Measurements from ENCODE around the gene MINDY1.

MINDY1 gene

GRCh38 chr1:151037032-151037431 is 30.3 kb upstream of the MINDY1 start:
- no peak for TF ChIP-seq CTCF (IDR thresholded peaks at IDR 0.05)
- no peak overlapping the region for H3K4me3 ChIP-seq

DNA sequence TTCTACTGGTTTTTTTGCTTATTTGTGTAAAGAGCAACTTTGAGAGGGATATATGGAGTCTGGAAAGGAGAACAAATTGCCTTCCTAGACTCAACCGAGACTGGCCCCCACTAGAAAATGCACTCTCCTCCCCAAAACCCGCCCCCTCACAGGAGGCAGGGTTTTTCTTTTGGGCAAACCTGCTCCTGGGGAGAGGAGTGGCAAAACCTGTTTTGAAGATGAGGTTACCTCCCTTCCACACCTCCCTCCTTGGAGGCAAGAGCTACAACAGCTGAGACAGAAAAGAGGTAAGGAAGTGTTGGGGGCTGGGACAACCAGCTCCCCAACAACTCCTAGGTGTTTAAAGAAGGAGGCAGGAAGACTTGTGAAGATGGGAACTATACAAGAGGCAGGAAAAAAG is 29.7 kb upstream of the MINDY1 start, which contains the start of gene BNIPL:
TSS of gene BNIPL (plus strand) at position 231 of the 400 bp plus-strand sequence. CDS start at position 371, 140 bp downstream.
- Histone ChIP-seq H3K27ac (no peak within 1 kb of the TSS), H3K4me3 (no peak within 1 kb of the TSS)
- TF ChIP-seq CTCF (IDR thresholded peaks at IDR 0.05): no peak
- DNase-seq (ENCODE audit: low spot score): no peak

More at GRCh38 chr1:151037032-151037431, 30.3 kb upstream of the MINDY1 start:
- no peak overlapping the region for H3K27ac ChIP-seq
- no peak for DNase-seq (ENCODE audit: low spot score)

DNA sequence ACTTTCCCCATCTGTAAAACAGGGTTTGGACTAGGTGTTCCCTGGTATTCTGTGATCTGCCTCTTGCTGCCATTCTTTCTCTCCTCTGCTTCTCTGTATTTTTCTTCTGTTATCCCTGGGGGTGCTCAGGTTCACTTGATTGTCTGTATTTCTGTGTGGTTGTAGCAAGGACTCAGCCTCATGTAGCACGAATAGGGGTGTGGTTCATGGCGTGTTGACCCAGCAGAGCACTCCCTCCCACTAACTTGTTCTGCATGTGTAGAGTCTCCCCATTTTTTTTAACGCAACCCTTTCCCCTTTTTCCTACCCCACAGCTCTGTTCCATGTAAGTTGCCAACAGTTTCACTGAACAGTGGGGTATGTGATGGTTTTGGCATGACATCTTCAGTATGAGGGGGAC is 28.5 kb upstream of the MINDY1 start:
- no peak for DNase-seq (ENCODE audit: low spot score)
- Histone ChIP-seq H3K27ac (no peak overlapping the region), H3K4me3 (no peak overlapping the region)
- TF ChIP-seq CTCF (IDR thresholded peaks at IDR 0.05): no peak

DNA sequence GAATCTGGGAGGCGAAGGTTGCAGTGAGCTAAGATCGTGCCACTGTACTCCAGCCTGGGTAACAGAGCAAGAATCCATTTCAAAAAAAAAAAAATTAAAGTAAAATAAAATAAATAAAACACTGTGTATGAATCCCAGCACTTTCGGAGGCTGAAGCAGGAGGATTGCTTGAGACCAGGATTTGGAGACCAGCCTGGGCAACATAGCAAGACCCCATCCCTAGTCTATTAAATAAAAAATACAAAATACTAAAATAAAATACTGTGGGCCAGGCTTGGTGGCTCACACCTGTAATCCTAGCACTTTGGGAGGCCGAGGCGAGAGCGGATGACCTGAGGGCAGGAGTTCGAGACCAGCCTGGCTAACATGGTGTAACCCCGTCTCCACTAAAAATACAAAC is 25.5 kb upstream of the MINDY1 start:
- no peak for TF ChIP-seq CTCF (IDR thresholded peaks at IDR 0.05)
- Histone ChIP-seq H3K27ac (no peak overlapping the region), H3K4me3 (no peak overlapping the region)
- no peak for DNase-seq (ENCODE audit: low spot score)

DNA sequence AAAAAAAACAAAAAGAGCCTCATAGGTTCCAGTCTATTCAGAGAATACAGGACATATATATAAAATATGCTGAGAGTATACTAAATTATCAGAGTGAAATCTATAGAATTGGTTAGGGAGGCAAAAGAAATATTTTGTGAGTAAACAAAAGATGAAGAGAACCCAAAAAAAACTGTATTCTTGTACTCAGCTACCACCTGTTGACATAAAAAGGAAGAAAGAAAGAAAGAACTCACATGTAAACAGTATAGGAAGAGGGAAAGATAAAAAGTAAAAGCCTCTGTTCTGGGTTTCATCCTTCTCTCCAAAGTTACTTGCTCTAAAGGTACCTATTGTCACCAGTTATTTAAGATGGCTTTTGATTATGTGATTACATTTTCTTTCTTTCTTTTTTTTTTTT is 19.8 kb upstream of the MINDY1 start:
- no peak for DNase-seq (ENCODE audit: low spot score)
- H3K4me3 ChIP-seq: no peak overlapping the region
- H3K27ac ChIP-seq: no peak overlapping the region
- TF ChIP-seq CTCF (IDR thresholded peaks at IDR 0.05): no peak

DNA sequence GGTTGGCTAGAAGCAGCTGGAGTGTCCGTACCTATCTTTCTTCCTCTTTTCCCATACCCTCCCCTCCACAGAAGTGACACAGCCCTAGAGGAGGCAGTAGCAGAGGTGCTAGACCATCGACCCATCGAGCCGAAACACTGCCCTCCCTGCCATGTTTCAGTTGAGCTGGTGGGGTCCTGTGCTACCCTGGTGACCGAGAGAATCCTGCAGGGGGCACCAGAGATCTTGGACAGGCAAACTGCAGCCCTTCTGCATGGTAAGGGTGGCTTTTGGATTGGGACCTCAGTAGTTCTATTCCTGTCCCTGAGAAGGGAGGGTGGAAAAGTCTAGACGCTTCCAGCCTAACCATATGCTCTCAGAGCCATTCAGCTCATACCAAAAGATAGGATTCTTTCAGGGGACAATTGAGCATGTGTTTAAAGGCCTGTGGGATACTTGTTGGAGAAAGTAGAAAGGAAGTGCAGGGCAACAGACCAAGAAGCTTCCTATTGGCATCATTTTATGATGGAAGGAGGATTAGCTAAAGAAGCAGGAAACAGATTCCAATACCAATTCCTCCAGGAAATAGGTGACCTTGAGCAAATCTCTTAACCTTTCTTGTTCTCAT is 17.9 kb upstream of the MINDY1 start:
- TF ChIP-seq CTCF (IDR thresholded peaks at IDR 0.05): peak; percentile 58
- H3K27ac ChIP-seq: peak overlapping the region in 1 of 2 donors; percentile 54
- peak; percentile 82 for DNase-seq (ENCODE audit: low spot score)
- H3K4me3 ChIP-seq: no peak overlapping the region

DNA sequence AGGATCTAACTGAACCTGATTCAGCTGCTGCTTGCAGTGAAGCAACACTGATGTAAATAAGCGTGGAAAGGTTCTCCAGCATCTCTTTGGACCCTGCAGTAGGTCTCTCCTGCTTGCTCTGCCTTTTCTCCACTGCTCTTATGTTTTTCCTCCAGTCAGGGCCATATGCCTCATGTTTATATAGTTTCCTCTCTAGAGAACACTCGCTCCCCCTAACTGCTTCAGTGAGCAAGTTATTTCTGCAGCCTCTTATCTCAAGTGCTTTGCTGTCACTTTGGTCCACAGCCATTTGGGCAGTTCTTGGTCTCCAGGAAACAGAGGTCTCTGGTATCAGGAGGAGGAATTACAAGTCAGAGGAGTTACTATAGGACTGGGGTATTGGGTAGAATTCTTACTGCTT is 6.8 kb upstream of the MINDY1 start:
- DNase-seq (ENCODE audit: low spot score): no peak
- TF ChIP-seq CTCF (IDR thresholded peaks at IDR 0.05): no peak
- no peak overlapping the region for H3K4me3 ChIP-seq
- peak overlapping the region; percentile 33 to 83 for H3K27ac ChIP-seq

Measured in coronary artery (tissue), 2 donors.